Measurements from ENCODE around the gene AGRN. TPM values are rescaled to one million over a fixed set of nuclear protein-coding genes. Genes with fewer than 3 reads are reported as not detected.

Gene AGRN
- total RNA-seq, 3 donors from 2014 or later (not counting 1 experiment from before 2014, with no cell fraction given), result 4.1 to 5.0 (median 4.6) TPM

GRCh38 chr1:1050577-1051052 lies 30.7 kb downstream of the AGRN start:
- Histone ChIP-seq H3K27me3 (ENCODE audit: control insufficient read depth, insufficient read depth, low read length) (no peaks in the 10 kb centered on the region), H3K4me3 (ENCODE audit: low read length) (no peak overlapping the region), H3K4me1 (ENCODE audit: control insufficient read depth, insufficient read depth, low read length) (no peaks in the 10 kb centered on the region), H3K9me3 (ENCODE audit: control insufficient read depth, insufficient read depth, low read length) (no peaks in the 10 kb centered on the region), H3K27ac (ENCODE audit: low read length) (no peak overlapping the region), H3K36me3 (ENCODE audit: control insufficient read depth, insufficient read depth, low read length) (no peaks in the 10 kb centered on the region)
- H3K27ac Mint-ChIP-seq, result no peak overlapping the region
- H3K36me3 Mint-ChIP-seq, result no peaks in the 10 kb centered on the region
- H3K9me3 Mint-ChIP-seq, result no peaks in the 10 kb centered on the region
- no peak for TF ChIP-seq CTCF (IDR thresholded peaks at IDR 0.05)
- no peaks in the 10 kb centered on the region for H3K4me1 Mint-ChIP-seq
- no peak overlapping the region for H3K4me3 Mint-ChIP-seq
- WGBS (ENCODE audit: insufficient coverage), result 89% methylated on average over 32 of the region's 32 CpGs
- no peak for DNase-seq
- H3K27me3 Mint-ChIP-seq (ENCODE audit: low read depth in 2 of 2), result no peaks in the 10 kb centered on the region
- ATAC-seq, result no peak
- intact Hi-C loops (cut with micrococcal nuclease), result no loop called here

GRCh38 chr1:1051127-1051810 lies 31.3 kb downstream of the AGRN start:
- Histone ChIP-seq H3K4me1 (ENCODE audit: control insufficient read depth, insufficient read depth, low read length) (no peaks in the 10 kb centered on the region), H3K36me3 (ENCODE audit: control insufficient read depth, insufficient read depth, low read length) (no peaks in the 10 kb centered on the region), H3K27ac (ENCODE audit: low read length) (no peak overlapping the region), H3K27me3 (ENCODE audit: control insufficient read depth, insufficient read depth, low read length) (no peaks in the 10 kb centered on the region), H3K9me3 (ENCODE audit: control insufficient read depth, insufficient read depth, low read length) (no peaks in the 10 kb centered on the region), H3K4me3 (ENCODE audit: low read length) (no peak overlapping the region)
- no peaks in the 10 kb centered on the region for H3K4me1 Mint-ChIP-seq
- no peaks in the 10 kb centered on the region for H3K27me3 Mint-ChIP-seq (ENCODE audit: low read depth in 2 of 2)
- 94% methylated on average over 46 of the region's 46 CpGs for WGBS (ENCODE audit: insufficient coverage)
- no peak overlapping the region for H3K27ac Mint-ChIP-seq
- ATAC-seq (no peak), DNase-seq (no peak)
- H3K4me3 Mint-ChIP-seq, result no peak overlapping the region
- no peak for TF ChIP-seq CTCF (IDR thresholded peaks at IDR 0.05)
- intact Hi-C loops (cut with micrococcal nuclease), result no loop called here
- H3K36me3 Mint-ChIP-seq, result no peaks in the 10 kb centered on the region
- no peaks in the 10 kb centered on the region for H3K9me3 Mint-ChIP-seq

GRCh38 chr1:1052003-1052840 lies 32.3 kb downstream of the AGRN start:
- Mint-ChIP-seq H3K27ac (no peak overlapping the region), H3K4me1 (no peaks in the 10 kb centered on the region), H3K9me3 (no peaks in the 10 kb centered on the region), H3K27me3 (ENCODE audit: low read depth in 2 of 2) (peaks cover 0 to 2% of the 10 kb centered on the region in 2 donors), H3K4me3 (no peak overlapping the region), H3K36me3 (no peaks in the 10 kb centered on the region)
- no peak overlapping the region for H3K4me3 ChIP-seq (ENCODE audit: low read length)
- intact Hi-C loops (cut with micrococcal nuclease), result no loop called here
- DNase-seq (no peak), ATAC-seq (no peak)
- TF ChIP-seq CTCF (IDR thresholded peaks at IDR 0.05), result no peak
- H3K27ac ChIP-seq (ENCODE audit: low read length), result no peak overlapping the region
- no peaks in the 10 kb centered on the region for H3K36me3 ChIP-seq (ENCODE audit: control insufficient read depth, insufficient read depth, low read length)
- H3K4me1 ChIP-seq (ENCODE audit: control insufficient read depth, insufficient read depth, low read length), result no peaks in the 10 kb centered on the region
- H3K27me3 ChIP-seq (ENCODE audit: control insufficient read depth, insufficient read depth, low read length), result no peaks in the 10 kb centered on the region
- 94% methylated on average over 29 of the region's 29 CpGs for WGBS (ENCODE audit: insufficient coverage)
- no peaks in the 10 kb centered on the region for H3K9me3 ChIP-seq (ENCODE audit: control insufficient read depth, insufficient read depth, low read length)
